HepG2 (cell line): Measurements from ENCODE around the gene TTLL12. TPM values are rescaled to one million over a fixed set of nuclear protein-coding genes. Genes with fewer than 3 reads are reported as not detected.

ENCODE experiments used
- AGO2 ChIP-seq: fragments of 200-400 bp; formaldehyde crosslinking; optimal IDR thresholded peaks from 2 replicates; pipeline ENCODE3; 2017; ENCODE audit warnings: mild to moderate bottlenecking, low read depth, low read length, moderate library complexity
- CBFB ChIP-seq: sonication (generic); formaldehyde crosslinking; IDR thresholded peaks from 2 replicates; pipeline ENCODE4 v1.4.0; 2020; ENCODE audit warnings: missing genetic modification reagents
- CSRNP2 ChIP-seq: sonication (generic); formaldehyde crosslinking; conservative IDR thresholded peaks from 2 replicates; pipeline ENCODE4 v1.8.0; 2022; ENCODE audit warnings: low read depth, missing genetic modification reagents
- FOSL1 ChIP-seq: sonication (generic); formaldehyde crosslinking; IDR thresholded peaks from 2 replicates; pipeline ENCODE4 v1.9.0; 2021; ENCODE audit warnings: missing genetic modification reagents, borderline replicate concordance
- FOXJ3 ChIP-seq: sonication (generic); formaldehyde crosslinking; IDR thresholded peaks from 2 replicates; pipeline ENCODE4 v1.4.0; 2020; ENCODE audit warnings: missing genetic modification reagents, mild to moderate bottlenecking, borderline replicate concordance
- FOXO4 ChIP-seq: sonication (generic); formaldehyde crosslinking; conservative IDR thresholded peaks from 2 replicates; pipeline ENCODE4 v1.8.1; 2023; ENCODE audit warnings: missing genetic modification reagents
- HHEX ChIP-seq: IDR thresholded peaks from 2 replicates; pipeline ENCODE4 v1.6.1; 2016; ENCODE audit warnings: control low read depth
- JUNB ChIP-seq: sonication (generic); formaldehyde crosslinking; IDR thresholded peaks from 2 replicates; pipeline ENCODE4 v1.8.0; 2022; ENCODE audit warnings: missing genetic modification reagents, mild to moderate bottlenecking, borderline replicate concordance
- KDM2A ChIP-seq: sonication (generic); formaldehyde crosslinking; IDR thresholded peaks from 2 replicates; pipeline ENCODE4 v1.4.0; 2020; ENCODE audit warnings: low read depth, missing genetic modification reagents, borderline replicate concordance
- PAF1 ChIP-seq: IDR thresholded peaks from 2 replicates; pipeline ENCODE4 v1.6.1; 2016; ENCODE audit warnings: missing genetic modification reagents, missing compliant biosample characterization
- RFX1 ChIP-seq: fragments of 450-650 bp; IDR thresholded peaks from 2 replicates; pipeline ENCODE4 v1.6.1; 2017
- RFXAP ChIP-seq: sonication (generic); formaldehyde crosslinking; IDR thresholded peaks from 2 replicates; pipeline ENCODE4 v1.4.0; 2020; ENCODE audit warnings: missing genetic modification reagents, borderline replicate concordance
- SKIL ChIP-seq: sonication (generic); formaldehyde crosslinking; IDR thresholded peaks from 2 replicates; pipeline ENCODE4 v1.8.0; 2022; ENCODE audit warnings: missing genetic modification reagents, mild to moderate bottlenecking, moderate library complexity, borderline replicate concordance
- SPEN ChIP-seq: sonication (generic); formaldehyde crosslinking; IDR thresholded peaks from 2 replicates; pipeline ENCODE4 v1.5.1; 2020; ENCODE audit warnings: low read depth, mild to moderate bottlenecking, missing genetic modification reagents
- ZNF136 ChIP-seq: sonication (generic); formaldehyde crosslinking; IDR thresholded peaks from 2 replicates; pipeline ENCODE4 v1.8.1; 2022; ENCODE audit warnings: low read depth, mild to moderate bottlenecking, moderate library complexity, missing genetic modification reagents
- ZNF251 ChIP-seq: sonication (generic); formaldehyde crosslinking; IDR thresholded peaks from 2 replicates; pipeline ENCODE4 v1.9.0; 2021; ENCODE audit warnings: mild to moderate bottlenecking, missing genetic modification reagents
- ZNF292 ChIP-seq: sonication (generic); formaldehyde crosslinking; IDR thresholded peaks from 2 replicates; pipeline ENCODE4 v1.8.1; 2022; ENCODE audit warnings: mild to moderate bottlenecking, low read depth, missing genetic modification reagents, borderline replicate concordance
- ZNF432 ChIP-seq: sonication (generic); formaldehyde crosslinking; IDR thresholded peaks from 2 replicates; pipeline ENCODE4 v1.5.0; 2020; ENCODE audit warnings: missing genetic modification reagents, mild to moderate bottlenecking, borderline replicate concordance
- ZNF629 ChIP-seq: sonication (generic); formaldehyde crosslinking; conservative IDR thresholded peaks from 2 replicates; pipeline ENCODE4 v1.5.0; 2020; ENCODE audit warnings: missing genetic modification reagents
- ZNF7 ChIP-seq: IDR thresholded peaks from 2 replicates; pipeline ENCODE4 v1.6.1; 2016; ENCODE audit warnings: missing biosample characterization, missing genetic modification reagents
- ZNF713 ChIP-seq: sonication (generic); formaldehyde crosslinking; IDR thresholded peaks from 2 replicates; pipeline ENCODE4 v1.4.0; 2020; ENCODE audit warnings: mild to moderate bottlenecking, missing genetic modification reagents
- ZNF749 ChIP-seq: sonication (generic); formaldehyde crosslinking; IDR thresholded peaks from 2 replicates; pipeline ENCODE4 v1.8.0; 2022; ENCODE audit warnings: mild to moderate bottlenecking, missing genetic modification reagents, moderate library complexity, borderline replicate concordance
- ZNF800 ChIP-seq: sonication (generic); formaldehyde crosslinking; IDR thresholded peaks from 2 replicates; pipeline ENCODE4 v1.4.0; 2020; ENCODE audit warnings: missing genetic modification reagents
- ZNF850 ChIP-seq: sonication (generic); formaldehyde crosslinking; conservative IDR thresholded peaks from 2 replicates; pipeline ENCODE4 v1.9.0; 2021; ENCODE audit warnings: mild to moderate bottlenecking, missing genetic modification reagents
- polyA plus RNA-seq, 8 experiments: library from polyadenylated mRNA; depleted of rRNA in 3 of 8; stranded (reverse) in 7 of 8; unstranded in 1 of 8; fragments of >200 nt; fragmentation: Illumina TruSeq in 4 of 8; extraction: Trizol in 4 of 8; gene quantifications; 2 replicates each; pipeline versions ENCODE4 v1.2.1 to v1.2.3, GENCODE V29; 2011 to 2016; ENCODE audit warnings: low read depth in 4 of 8, missing spikeins in 1 of 8, mixed read lengths in 1 of 8; ENCODE audit not compliant: insufficient read depth in 1 of 8
- total RNA-seq, 5 experiments: library from RNA; depleted of rRNA; stranded (reverse); fragments of >200 nt; fragmentation: Illumina TruSeq; extraction: Trizol; gene quantifications; 2 replicates each; pipeline ENCODE4 v1.2.3, GENCODE V29; 2016; ENCODE audit warnings: low read depth in 1 of 5

The TTLL12 gene
- total and polyA plus RNA-seq, 2 of the 13 experiments (the other 11 are each of a cell fraction or from before 2014, with no cell fraction given), result 11.9 to 38.1 TPM

- TF ChIP-seq ZNF800 (CRISPR knock-in tag), result no peak; the same call in 1 of the 2 replicates
- no peak for TF ChIP-seq FOSL1 (CRISPR knock-in tag)
- no peak for TF ChIP-seq ZNF629
- no peak for TF ChIP-seq ZNF292
- no peak for TF ChIP-seq FOXJ3 (CRISPR knock-in tag)
- TF ChIP-seq KDM2A, result peak; percentile 91
- no peak for TF ChIP-seq ZNF136
- TF ChIP-seq RFX1, result peak; percentile 87
- peak; percentile 83; the same call in 1 of the 2 replicates for TF ChIP-seq ZNF713 (CRISPR knock-in tag)
- TF ChIP-seq SPEN (CRISPR knock-in tag), result peak; percentile 95
- TF ChIP-seq AGO2, result peak; percentile 31
- no peak for TF ChIP-seq SKIL (CRISPR knock-in tag)
- TF ChIP-seq ZNF251 (CRISPR knock-in tag), result no peak; the same call in 1 of the 2 replicates
- TF ChIP-seq ZNF432 (CRISPR knock-in tag), result 0 out of 2 replicates have a peak, but pooled peaks have one; percentile 30
- peak; percentile 78 for TF ChIP-seq RFXAP (CRISPR knock-in tag)
- TF ChIP-seq JUNB (CRISPR knock-in tag), result no peak
- TF ChIP-seq HHEX, result no peak
- TF ChIP-seq ZNF749, result peak; percentile 31; the same call in 1 of the 2 replicates
- TF ChIP-seq FOXO4, result no peak
- no peak for TF ChIP-seq CSRNP2
- no peak for TF ChIP-seq PAF1 (CRISPR knock-in tag)
- no peak for TF ChIP-seq ZNF850 (CRISPR knock-in tag)
- no peak for TF ChIP-seq ZNF7 (CRISPR knock-in tag)
- peak; percentile 70; the same call in 1 of the 2 replicates for TF ChIP-seq CBFB (CRISPR knock-in tag)
These were observed 43.9 kb downstream of the TTLL12 start, which contains the start of gene MCAT (continued) for GRCh38 chr22:43142880-43143562.
